ENCODE results near the gene SASH3. TPM values are rescaled to one million over a fixed set of nuclear protein-coding genes. Genes with fewer than 3 reads are reported as not detected.

SASH3 gene
- total RNA-seq, 4 donors from 2014 or later, result 3.9 to 10.4 (median 6.3) TPM

DNA sequence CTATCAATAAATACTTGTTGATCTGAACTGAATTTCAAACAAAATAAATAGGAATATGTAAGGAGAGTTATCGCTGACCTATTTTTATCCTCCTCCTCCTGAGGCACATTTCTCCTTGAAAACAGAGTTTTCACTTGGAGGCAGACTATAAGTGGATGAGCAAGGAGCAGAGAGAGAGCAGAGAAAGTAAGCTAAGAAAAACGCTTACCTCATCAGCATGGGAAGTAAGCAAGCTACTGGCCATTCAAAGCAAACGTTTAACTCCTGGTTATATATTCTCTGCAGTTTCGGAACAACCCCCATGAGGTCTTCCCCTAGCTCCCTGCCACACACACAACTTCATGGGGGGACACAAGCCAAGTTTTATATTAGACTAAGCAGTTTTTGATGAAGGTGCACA is 50.7 kb downstream of the SASH3 start:
- H3K4me1 ChIP-seq, result no peaks in the 10 kb centered on the region
- no peaks in the 10 kb centered on the region for H3K27me3 ChIP-seq
- no peak overlapping the region for H3K27ac ChIP-seq (replicated peaks in 1 of 4)
- no peak for DNase-seq (ENCODE audit: extremely low spot score)
- intact Hi-C loops (cut with DNase I), result no loop called here
- TF ChIP-seq EP300 (IDR thresholded peaks at IDR 0.05) (no peak), POLR2AphosphoS5 (IDR thresholded peaks at IDR 0.05) (no peak), POLR2A (IDR thresholded peaks at IDR 0.05; ENCODE audit: low read depth) (no peak)
- TF ChIP-seq, protein P1, sequence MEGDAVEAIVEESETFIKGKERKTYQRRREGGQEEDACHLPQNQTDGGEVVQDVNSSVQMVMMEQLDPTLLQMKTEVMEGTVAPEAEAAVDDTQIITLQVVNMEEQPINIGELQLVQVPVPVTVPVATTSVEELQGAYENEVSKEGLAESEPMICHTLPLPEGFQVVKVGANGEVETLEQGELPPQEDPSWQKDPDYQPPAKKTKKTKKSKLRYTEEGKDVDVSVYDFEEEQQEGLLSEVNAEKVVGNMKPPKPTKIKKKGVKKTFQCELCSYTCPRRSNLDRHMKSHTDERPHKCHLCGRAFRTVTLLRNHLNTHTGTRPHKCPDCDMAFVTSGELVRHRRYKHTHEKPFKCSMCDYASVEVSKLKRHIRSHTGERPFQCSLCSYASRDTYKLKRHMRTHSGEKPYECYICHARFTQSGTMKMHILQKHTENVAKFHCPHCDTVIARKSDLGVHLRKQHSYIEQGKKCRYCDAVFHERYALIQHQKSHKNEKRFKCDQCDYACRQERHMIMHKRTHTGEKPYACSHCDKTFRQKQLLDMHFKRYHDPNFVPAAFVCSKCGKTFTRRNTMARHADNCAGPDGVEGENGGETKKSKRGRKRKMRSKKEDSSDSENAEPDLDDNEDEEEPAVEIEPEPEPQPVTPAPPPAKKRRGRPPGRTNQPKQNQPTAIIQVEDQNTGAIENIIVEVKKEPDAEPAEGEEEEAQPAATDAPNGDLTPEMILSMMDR (IDR thresholded peaks at IDR 0.05), result no peak
- no peak overlapping the region for H3K4me3 ChIP-seq
- WGBS, result 64% methylated on average over 4 of the region's 4 CpGs
- H3K9me3 ChIP-seq, result no peaks in the 10 kb centered on the region
- H3K36me3 ChIP-seq, result peaks cover 0 to 20% (median 12%) of the 10 kb centered on the region in 4 donors

DNA sequence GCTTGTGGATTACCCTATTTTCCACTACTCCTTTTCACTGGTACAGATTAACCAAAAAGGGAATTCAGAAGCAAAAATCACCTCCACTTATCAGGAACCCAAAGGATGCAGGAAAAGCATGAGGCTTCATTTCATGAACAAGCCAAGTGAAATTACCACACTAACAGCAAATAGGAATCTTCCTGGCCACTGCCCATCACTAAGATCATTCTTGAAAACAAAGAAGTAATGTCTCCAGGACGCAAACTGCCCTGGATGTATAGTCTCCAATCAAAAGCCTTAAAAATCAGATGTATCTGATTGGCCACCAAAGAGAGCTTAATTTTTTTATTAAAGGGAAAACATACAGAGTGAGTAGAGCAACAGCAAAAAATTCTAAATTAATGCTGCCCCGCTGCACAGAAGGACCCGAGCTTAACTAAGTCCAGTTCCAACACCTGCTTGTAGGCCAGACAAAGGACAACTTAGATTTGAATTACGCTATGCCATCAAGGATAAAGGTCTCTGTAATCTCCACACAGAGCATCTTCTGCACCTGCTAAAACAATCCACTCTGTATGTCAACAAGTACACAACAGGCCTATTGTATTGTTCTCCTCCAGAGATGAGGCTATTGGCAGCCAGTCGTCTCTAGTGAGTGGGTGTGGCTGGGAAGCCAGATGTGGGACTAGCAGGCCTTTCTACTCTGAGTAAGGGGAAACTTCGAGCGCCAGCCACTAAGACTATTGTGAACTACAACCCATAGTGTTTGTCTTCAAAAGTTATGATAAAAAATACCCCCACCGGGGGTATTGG is 51.5 kb downstream of the SASH3 start:
- Histone ChIP-seq H3K36me3 (peaks cover 0 to 16% (median 12%) of the 10 kb centered on the region in 4 donors), H3K27me3 (no peaks in the 10 kb centered on the region), H3K4me3 (no peak overlapping the region), H3K9me3 (no peaks in the 10 kb centered on the region), H3K4me1 (no peaks in the 10 kb centered on the region), H3K27ac (replicated peaks in 1 of 4) (no peak overlapping the region)
- WGBS, result 71% methylated on average over 8 of the region's 8 CpGs
- TF ChIP-seq, protein P1 (IDR thresholded peaks at IDR 0.05), result no peak
- TF ChIP-seq EP300 (IDR thresholded peaks at IDR 0.05), result no peak
- TF ChIP-seq POLR2A (IDR thresholded peaks at IDR 0.05; ENCODE audit: low read depth), result no peak
- no peak for TF ChIP-seq POLR2AphosphoS5 (IDR thresholded peaks at IDR 0.05)
- DNase-seq (ENCODE audit: extremely low spot score), result no peak
- intact Hi-C loops (cut with DNase I), result no loop called here

DNA sequence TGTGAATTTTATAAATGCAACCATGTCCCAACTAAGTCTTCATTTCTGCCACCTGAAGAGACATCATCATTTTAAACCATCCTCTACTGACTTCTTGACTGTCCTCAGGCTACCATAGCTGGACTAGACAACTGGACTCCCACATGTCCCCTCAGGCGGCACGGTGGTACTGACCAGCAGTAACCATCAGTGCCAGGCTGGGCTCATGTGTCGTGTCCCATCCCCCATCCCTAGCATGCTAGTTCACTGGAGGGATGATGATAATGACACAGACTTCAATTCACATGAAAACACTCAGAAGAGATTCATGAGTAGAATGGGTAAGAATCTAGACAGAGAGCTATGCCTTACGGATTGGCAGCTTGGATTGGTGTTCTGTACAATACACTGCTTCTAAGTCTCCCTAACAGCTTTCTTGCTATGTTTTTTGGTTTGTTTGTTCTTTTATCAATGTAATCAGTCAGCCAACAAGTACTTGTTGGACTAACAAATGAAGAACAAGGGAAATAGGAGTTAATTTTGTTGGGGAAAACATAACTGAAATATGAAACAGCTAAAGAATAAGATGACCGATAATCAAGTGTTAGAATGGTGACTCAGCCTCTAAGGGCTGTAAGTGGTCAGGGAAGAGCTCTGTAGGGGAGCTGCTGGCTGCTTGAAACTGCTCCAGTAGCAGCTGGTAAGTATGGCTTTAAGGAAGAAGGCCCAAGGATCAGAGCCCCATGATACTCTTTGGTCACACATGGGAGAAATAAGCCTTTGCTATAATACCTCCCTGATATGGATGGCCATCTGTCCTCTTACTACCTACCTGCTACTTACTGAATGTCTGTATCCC is 53.6 kb downstream of the SASH3 start:
- intact Hi-C loops (cut with DNase I), result no loop called here
- Histone ChIP-seq H3K36me3 (peaks cover 0 to 2% (median under 1%) of the 10 kb centered on the region in 4 donors), H3K9me3 (no peaks in the 10 kb centered on the region), H3K4me1 (no peaks in the 10 kb centered on the region), H3K4me3 (no peak overlapping the region), H3K27ac (replicated peaks in 1 of 4) (no peak overlapping the region), H3K27me3 (no peaks in the 10 kb centered on the region)
- TF ChIP-seq POLR2A (IDR thresholded peaks at IDR 0.05; ENCODE audit: low read depth) (no peak), EP300 (IDR thresholded peaks at IDR 0.05) (no peak), POLR2AphosphoS5 (IDR thresholded peaks at IDR 0.05) (no peak)
- TF ChIP-seq, protein P1 (IDR thresholded peaks at IDR 0.05), result no peak
- WGBS, result 76% methylated on average over 5 of the region's 5 CpGs
- no peak for DNase-seq (ENCODE audit: extremely low spot score)

DNA sequence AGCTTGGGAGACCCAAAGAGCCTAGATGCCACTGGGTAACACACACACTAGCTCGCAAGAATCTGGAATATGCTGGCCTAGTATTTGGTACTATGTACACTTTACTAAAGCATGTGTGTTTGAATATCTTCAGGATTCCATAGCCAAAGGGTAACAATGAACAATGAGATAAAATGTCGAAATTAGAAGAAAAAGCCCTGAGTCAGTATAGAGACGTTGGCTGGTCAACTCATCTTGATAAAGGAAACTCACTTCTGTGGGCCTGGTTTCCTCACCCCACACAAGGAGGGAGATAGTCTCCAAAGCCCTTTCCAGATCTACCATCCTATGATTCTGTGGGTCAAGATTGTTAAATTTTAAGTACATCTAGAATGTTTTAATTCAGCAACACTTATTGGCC is 57.1 kb downstream of the SASH3 start:
- Histone ChIP-seq H3K27ac (replicated peaks in 1 of 4) (no peak overlapping the region), H3K9me3 (no peaks in the 10 kb centered on the region), H3K36me3 (peaks cover 0 to 18% (median 5%) of the 10 kb centered on the region in 4 donors), H3K27me3 (no peaks in the 10 kb centered on the region), H3K4me1 (no peaks in the 10 kb centered on the region), H3K4me3 (no peak overlapping the region)
- TF ChIP-seq EP300 (IDR thresholded peaks at IDR 0.05) (no peak), POLR2AphosphoS5 (IDR thresholded peaks at IDR 0.05) (no peak), POLR2A (IDR thresholded peaks at IDR 0.05; ENCODE audit: low read depth) (no peak)
- TF ChIP-seq, protein P1 (IDR thresholded peaks at IDR 0.05), result no peak
- 79% methylated on average over 3 of the region's 3 CpGs for WGBS
- no peak for DNase-seq (ENCODE audit: extremely low spot score)
- intact Hi-C loops (cut with DNase I), result no loop called here

Data from esophagus muscularis mucosa (tissue), 4 donors.